Anterior cingulate cortex (tissue), 58 donors: ENCODE results near the gene TBX2.

Source experiments
- DNase-seq, 58 donors: peaks; one replicate each; lab custom pipeline; 2025; lab: John Stamatoyannopoulos, UW

The TBX2 gene

GRCh38 chr17:61385577-61386236 lies 13.9 kb upstream of the TBX2 start:
- no peak for DNase-seq

- DNase-seq, result no peak
Measured at GRCh38 chr17:61386251-61386650, 13.4 kb upstream of the TBX2 start.

GRCh38 chr17:61387011-61387410 lies 12.6 kb upstream of the TBX2 start:
- DNase-seq, result no peak

- no peak for DNase-seq
Measured at GRCh38 chr17:61387511-61388305, 11.9 kb upstream of the TBX2 start.

- DNase-seq, result no peak
Measured at GRCh38 chr17:61388561-61389356, 10.9 kb upstream of the TBX2 start.

- peak in 8 of 58 donors; percentile 4 to 36 (median 9) for DNase-seq
Measured at GRCh38 chr17:61389670-61390478, 9.8 kb upstream of the TBX2 start.

GRCh38 chr17:61390479-61390791 lies 9.2 kb upstream of the TBX2 start:
- no peak for DNase-seq

GRCh38 chr17:61391595-61392291 lies 7.9 kb upstream of the TBX2 start:
- DNase-seq, result no peak

GRCh38 chr17:61392679-61393078 lies 7.0 kb upstream of the TBX2 start:
- no peak for DNase-seq

- DNase-seq, result no peak
Measured at GRCh38 chr17:61393550-61393903, 6.1 kb upstream of the TBX2 start.

- no peak for DNase-seq
Measured at GRCh38 chr17:61393904-61394629, 5.6 kb upstream of the TBX2 start.

- DNase-seq, result no peak
Measured at GRCh38 chr17:61394630-61395408, 4.8 kb upstream of the TBX2 start.

- no peak for DNase-seq
Measured at GRCh38 chr17:61395409-61395982, 4.1 kb upstream of the TBX2 start.

- DNase-seq, result no peak
Measured at GRCh38 chr17:61395983-61396585, 3.6 kb upstream of the TBX2 start.

- no peak for DNase-seq
Measured at GRCh38 chr17:61396586-61397085, 3.0 kb upstream of the TBX2 start.

- DNase-seq, result no peak
Measured at GRCh38 chr17:61397086-61397842, 2.4 kb upstream of the TBX2 start.

- no peak for DNase-seq
Measured at GRCh38 chr17:61398721-61399130, 917 bp upstream of the TBX2 start.
